IPS-18c (cell line): Measurements from ENCODE around the gene PLB1.

Experiments used
- H3K4me3 ChIP-seq: 2 replicates; pipeline ENCODE4 v1.7.0; 2013; ENCODE audit warnings: low read depth, mild to moderate bottlenecking, low read length, moderate library complexity; ENCODE audit not compliant: insufficient read depth
- H3K9me3 ChIP-seq: one replicate; pipeline ENCODE4 v1.6.1; 2013; ENCODE audit warnings: mild to moderate bottlenecking, low read length, moderate library complexity; ENCODE audit not compliant: control insufficient read depth, insufficient read depth

Gene PLB1

GRCh38 chr2:28495551-28496250 is at the start of gene PLB1:
Gene PLB1, plus strand, starts transcription at chr2:28496060. Its CDS starts 55 bp downstream, at chr2:28496115.
- no peak within 1 kb of the TSS for H3K4me3 ChIP-seq
- no peaks in the 10 kb centered on the region for H3K9me3 ChIP-seq

DNA sequence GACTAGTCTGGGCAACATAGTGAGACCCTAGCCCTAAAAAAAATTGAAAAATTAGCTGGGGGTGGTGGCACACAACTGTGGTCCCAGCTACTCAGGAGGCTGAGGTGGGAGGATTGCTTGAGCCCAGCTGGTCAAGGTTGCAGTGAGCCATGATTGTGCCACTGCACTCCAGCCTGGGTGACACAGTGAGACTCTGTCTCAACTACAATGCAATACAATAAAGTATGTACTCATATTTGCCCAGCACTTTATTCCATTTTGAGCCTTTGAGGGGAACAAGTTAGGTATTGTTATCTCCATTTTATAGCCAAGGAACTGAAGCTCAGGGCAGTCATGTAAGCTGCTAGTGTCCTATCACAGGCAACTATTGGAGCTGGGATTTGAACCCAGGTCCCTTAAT is 49.3 kb upstream of the PLB1 start:
- no peak overlapping the region for H3K4me3 ChIP-seq
- H3K9me3 ChIP-seq = no peaks in the 10 kb centered on the region

GRCh38 chr2:28447086-28447485 is 48.8 kb upstream of the PLB1 start:
- no peaks in the 10 kb centered on the region for H3K9me3 ChIP-seq
- no peak overlapping the region for H3K4me3 ChIP-seq

- H3K9me3 ChIP-seq = no peaks in the 10 kb centered on the region
- H3K4me3 ChIP-seq = no peak overlapping the region
Observed at GRCh38 chr2:28447943-28448792, 47.7 kb upstream of the PLB1 start.

DNA sequence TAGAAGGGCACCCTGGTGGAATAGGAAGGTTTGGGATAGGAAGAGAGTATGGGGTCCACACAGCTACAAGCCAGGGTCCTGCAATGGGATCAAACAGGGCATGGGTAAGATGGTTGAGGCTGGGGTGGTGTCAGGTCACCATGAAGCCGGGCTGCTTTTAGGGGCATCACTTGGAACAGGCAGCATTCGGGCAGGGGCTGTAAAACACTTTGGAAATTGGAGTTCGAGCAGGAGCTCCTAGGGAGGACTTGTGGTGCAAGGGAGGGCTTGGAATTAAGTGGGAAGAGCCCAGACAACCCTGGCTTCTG is 47.1 kb upstream of the PLB1 start:
- Histone ChIP-seq H3K9me3 (no peaks in the 10 kb centered on the region), H3K4me3 (no peak overlapping the region)

DNA sequence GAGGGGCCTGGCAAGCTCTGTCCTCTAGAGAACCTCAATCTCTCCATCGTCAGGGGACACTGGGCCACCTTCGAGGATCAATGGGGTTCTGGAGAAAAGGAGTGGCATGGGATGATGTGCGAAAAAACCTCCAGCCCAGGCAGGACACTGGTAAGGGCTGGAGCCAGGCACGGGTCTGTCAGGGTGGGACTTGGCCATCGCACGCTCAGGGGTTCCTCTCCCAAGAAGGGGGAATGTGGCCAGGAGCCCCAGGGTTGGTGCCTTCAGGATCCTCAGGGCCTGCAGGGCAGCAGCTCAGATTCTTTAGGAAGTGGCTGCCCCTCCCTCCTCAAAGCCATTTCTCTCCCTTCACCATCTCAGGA is 46.8 kb upstream of the PLB1 start:
- Histone ChIP-seq H3K9me3 (no peaks in the 10 kb centered on the region), H3K4me3 (no peak overlapping the region)

DNA sequence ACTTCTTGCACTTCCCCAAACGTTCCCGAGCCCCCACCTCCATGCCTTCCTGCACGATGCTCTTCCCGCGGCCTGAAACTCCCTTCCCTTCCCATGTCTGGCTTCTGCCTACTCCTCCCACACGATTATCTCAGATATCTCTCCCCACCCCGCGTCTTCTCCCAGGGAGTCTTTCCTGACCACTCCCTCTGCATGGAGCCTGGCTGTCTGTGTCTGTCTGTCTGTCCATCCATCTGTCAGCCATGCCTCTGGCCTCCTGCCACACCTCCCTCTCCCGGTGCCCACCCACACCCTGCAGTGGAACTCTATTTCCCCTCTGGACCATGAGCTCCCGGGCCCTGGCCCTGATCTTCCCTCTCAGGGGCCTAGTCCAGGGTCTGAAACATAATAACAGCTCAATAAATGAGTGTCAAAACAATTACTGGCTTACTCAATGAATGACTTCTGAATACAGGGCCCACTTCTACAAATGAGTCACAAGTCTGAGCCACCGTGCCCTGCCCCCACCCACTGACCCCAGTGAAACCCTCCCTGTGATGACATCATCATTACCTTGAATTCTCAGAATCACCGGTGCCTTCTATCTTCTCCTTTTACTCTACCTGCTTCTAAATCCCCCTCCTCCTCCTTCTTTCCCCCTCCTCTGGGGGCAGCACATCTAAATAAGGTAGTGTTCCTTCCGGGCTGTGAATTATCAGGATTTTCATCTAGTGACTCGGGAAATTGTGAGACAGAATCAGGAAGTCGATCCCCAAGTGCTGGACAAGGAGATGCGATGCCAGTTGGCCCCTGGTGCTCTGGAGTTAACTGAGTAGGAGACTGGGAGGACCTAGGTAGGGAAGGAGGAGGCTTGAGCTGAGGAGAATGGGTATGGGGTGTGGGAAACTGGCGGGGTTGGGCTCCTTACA is 46.1 kb upstream of the PLB1 start:
- H3K9me3 ChIP-seq = no peaks in the 10 kb centered on the region
- no peak overlapping the region for H3K4me3 ChIP-seq

DNA sequence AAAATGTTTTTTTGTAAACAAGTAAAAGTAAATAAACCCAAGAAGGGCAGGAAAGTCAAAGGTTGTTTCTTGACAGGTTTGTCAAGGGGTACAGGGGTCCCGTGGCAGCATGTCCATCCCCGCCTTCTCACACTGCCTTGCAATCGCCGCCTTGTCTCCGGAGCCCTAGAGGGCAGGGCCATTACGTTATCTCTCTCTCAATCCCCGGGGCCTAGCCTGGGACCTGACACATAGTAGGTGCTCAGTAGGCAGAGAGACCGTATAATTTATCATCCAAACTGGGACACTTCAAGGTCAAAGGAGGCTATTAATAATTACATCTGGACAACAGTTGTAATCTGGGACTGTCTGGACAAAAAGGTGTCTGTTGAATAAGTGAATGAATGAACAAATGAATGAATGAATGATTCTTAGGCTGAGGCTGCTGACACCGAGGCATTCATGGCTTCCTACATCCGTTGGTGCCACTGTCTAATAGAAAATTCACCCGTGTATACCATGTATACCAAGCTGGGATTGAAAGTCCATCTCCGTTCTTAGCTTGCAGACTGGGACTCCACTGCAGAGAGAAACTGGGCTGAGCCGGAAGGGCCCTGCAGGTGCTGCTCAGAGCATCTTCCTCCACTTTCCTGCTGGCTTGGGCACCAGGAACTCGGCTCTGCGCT is 44.8 kb upstream of the PLB1 start:
- Histone ChIP-seq H3K9me3 (no peaks in the 10 kb centered on the region), H3K4me3 (no peak overlapping the region)

DNA sequence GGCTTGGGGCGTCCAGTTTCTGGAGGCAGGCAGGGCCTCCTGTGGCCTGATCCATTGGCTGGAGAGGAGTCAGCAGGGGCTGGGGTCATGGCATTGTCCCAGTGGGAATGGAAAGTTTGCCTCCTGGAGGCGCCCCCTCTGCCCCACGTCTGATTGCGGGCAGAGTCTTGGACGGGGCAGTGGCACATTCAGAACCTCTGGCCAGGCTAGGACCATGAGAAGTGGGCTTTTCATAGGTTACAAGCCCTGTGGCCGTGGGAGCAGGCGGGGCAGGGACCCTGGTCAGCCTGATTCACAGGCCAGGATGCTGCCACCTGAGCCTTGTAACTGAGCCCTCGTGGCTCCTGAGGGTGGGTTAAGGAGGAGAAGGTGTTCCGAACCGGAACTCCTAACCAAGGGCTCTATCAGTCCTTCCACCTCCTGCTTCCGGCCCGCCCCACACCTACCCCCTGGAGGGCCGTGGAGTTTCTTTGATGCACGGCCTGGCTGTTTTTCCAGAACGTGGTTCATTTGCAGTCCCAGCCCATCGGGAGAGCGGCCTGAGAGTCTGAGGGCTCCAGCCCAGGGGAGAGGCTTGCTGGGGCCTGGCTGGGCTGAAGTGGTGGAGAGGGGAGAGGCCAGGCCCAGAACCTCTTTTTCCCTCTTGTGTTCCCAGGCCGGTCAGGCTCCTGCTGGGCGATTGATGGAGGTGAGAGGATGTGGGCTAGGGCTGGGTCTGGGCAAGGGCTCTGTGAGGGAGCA is 43.9 kb upstream of the PLB1 start:
- Histone ChIP-seq H3K4me3 (no peak overlapping the region; the same call in 1 of the 2 replicates), H3K9me3 (no peaks in the 10 kb centered on the region)

- no peaks in the 10 kb centered on the region for H3K9me3 ChIP-seq
Observed at GRCh38 chr2:28452534-28453081, 43.3 kb upstream of the PLB1 start.

DNA sequence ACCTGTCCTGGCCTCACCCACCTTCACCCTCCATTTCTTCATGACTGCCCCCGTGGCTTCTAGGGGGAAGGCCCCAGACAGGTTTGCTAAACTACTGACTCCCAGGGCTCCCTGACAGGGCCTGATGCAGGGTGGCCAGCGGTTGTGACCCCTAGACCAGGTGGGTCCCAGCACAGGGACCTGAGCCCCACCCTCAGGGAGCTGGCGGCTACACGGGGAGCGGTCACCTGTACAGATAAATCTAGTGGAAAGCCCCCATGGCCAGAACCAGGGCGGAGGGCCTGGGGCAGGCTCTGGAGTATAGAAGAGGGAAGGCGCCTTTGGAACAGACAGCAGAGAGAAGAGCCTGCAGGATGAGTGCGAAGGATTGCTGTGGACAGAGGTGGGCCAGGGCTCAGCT is 42.5 kb upstream of the PLB1 start:
- Histone ChIP-seq H3K4me3 (no peak overlapping the region), H3K9me3 (no peaks in the 10 kb centered on the region)

More at GRCh38 chr2:28452534-28453081, 43.3 kb upstream of the PLB1 start:
- no peak overlapping the region for H3K4me3 ChIP-seq

DNA sequence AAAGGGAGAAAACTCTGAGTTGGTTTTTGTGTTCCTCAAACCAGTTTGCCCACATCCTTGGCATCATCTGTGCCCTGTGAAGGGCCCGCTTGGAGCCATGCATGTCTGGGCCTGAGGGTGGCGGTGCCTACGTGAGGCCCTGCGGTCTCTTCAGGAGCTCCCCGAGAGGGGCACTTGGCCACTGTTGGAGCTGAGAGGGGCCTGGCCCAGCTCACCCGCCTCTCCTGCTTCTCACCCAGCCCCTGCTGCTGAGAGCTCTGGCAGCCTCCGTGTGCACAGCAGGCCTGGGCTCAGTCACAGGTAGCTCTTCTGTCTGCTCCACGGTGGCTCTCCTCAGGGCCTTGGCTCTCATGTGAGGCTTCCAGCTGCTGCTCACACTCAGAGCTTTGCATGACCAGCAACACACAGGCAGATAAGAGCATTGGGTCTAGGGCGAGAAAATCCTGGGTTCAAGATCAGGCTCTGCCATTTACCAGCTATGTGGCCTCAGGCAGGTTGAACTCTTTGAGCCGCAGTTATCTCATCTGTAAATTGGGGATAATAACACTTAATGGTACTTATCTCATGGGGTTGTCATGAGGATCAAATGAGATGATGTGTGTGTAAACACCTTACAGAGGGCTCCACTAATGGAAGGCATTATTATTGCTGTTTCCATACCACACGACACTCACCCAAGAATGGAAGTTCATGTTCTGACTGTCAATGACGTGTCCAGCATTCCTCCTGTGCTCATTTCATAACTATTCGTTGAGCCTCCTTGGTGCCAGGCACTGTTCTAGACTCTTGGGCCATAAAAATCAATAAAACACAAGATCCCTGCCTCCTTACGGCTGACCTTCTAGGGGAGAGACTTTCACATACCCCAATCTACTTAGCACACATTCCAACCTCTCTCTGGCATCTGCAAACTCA is 41.6 kb upstream of the PLB1 start:
- Histone ChIP-seq H3K9me3 (no peaks in the 10 kb centered on the region), H3K4me3 (no peak overlapping the region)

GRCh38 chr2:28457237-28457636 is 38.6 kb upstream of the PLB1 start:
- no peak overlapping the region for H3K4me3 ChIP-seq
- no peaks in the 10 kb centered on the region for H3K9me3 ChIP-seq

DNA sequence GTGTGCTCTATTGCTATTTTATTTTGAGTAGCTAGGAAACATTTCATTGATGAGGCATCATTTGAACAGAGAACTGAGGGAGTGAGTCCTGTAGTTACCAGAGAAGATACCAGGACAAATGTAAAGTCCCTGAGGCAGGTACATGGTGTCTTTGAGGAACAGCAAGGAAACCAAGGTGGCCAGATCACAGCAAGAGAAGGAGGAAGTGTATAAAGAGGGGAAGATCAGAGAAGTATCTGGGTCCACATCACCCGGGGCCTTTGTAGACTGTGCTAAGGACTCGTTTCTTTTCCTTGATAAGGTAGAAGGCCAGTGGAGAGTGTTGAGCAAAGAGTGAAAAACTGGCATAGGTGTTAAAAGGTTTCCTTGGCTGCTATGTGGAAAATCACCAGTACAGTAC is 34.8 kb upstream of the PLB1 start:
- no peak overlapping the region for H3K4me3 ChIP-seq
- H3K9me3 ChIP-seq = no peaks in the 10 kb centered on the region

GRCh38 chr2:28462122-28462521 is 33.7 kb upstream of the PLB1 start:
- Histone ChIP-seq H3K9me3 (no peaks in the 10 kb centered on the region), H3K4me3 (no peak overlapping the region)
